Fibroblast of skin of right quadriceps (primary cell): ENCODE data around the gene HHATL.
A peak's percentile ranks its signal among the peaks of the same experiment; 100 is the strongest.

Source experiments
- DNase-seq: peaks from one replicate; pipeline ENCODE4 v3.0.0-alpha.2; 2013

Gene HHATL

DNA sequence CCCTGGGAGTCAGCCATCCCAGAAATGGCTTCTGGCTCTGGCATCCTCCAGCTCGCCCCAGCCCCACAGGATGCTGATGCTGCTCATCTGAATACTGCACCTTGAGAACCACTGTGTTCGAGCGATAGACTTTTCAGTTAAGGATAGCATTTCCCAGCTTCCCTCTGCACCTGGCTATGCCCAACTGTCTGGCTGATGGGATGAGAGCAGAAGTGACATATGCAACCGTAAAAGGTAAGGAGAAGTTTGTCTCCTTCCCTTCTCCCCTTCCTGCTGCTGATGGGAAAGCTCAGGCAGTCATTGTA is 9.7 kb upstream of the HHATL start:
- DNase-seq = no peak

GRCh38 chr3:42711491-42712343 is 9.1 kb upstream of the HHATL start:
- DNase-seq = no peak

DNA sequence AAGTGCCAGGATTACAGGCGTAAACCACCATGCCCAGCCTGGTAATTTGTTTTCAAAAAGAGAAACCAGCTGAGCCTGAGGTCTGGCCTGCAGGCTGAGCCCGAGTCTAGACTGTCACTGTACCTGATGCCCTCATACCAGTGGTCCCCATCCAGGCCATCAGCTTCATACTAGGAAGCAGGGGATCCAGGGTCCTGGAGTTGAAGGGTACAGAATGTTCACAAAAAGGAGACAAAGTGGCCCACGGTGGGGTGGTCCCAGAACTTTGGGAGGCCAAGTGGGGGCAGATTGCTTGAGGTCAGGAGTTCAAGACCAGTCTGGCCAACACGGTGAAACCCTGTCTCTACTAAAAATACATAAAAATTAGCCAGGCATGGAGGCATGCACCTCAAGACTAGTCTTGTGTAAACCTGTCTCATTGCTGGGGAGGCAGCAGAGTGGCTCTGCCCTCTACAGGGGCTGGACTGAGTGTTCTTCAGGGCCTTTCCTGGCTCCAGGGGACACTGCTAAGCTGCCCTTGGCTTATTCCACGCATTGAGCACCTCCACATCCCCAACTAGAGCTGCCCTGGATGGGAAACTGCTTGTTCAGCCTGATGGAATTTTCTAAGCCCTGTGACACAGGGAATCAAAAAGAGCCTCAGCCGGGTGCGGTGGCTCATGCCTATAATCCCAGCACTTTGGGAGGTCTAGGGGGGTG is 7.9 kb upstream of the HHATL start:
- DNase-seq = no peak

GRCh38 chr3:42709621-42710020 is 7.0 kb upstream of the HHATL start:
- no peak for DNase-seq

GRCh38 chr3:42708611-42709151 is 6.1 kb upstream of the HHATL start:
- DNase-seq = no peak

GRCh38 chr3:42707620-42708355 is 5.2 kb upstream of the HHATL start:
- no peak for DNase-seq

- no peak for DNase-seq
Observed at GRCh38 chr3:42706721-42707619, 4.4 kb upstream of the HHATL start.

- no peak for DNase-seq
Observed at GRCh38 chr3:42705962-42706585, 3.5 kb upstream of the HHATL start.

GRCh38 chr3:42705058-42705767 is 2.6 kb upstream of the HHATL start:
- DNase-seq = no peak

- no peak for DNase-seq
Observed at GRCh38 chr3:42704136-42704841, 1.7 kb upstream of the HHATL start.

GRCh38 chr3:42703695-42704025 is 1.1 kb upstream of the HHATL start:
- no peak for DNase-seq

GRCh38 chr3:42702982-42703694 is 540 bp upstream of the HHATL start:
- DNase-seq = no peak

DNA sequence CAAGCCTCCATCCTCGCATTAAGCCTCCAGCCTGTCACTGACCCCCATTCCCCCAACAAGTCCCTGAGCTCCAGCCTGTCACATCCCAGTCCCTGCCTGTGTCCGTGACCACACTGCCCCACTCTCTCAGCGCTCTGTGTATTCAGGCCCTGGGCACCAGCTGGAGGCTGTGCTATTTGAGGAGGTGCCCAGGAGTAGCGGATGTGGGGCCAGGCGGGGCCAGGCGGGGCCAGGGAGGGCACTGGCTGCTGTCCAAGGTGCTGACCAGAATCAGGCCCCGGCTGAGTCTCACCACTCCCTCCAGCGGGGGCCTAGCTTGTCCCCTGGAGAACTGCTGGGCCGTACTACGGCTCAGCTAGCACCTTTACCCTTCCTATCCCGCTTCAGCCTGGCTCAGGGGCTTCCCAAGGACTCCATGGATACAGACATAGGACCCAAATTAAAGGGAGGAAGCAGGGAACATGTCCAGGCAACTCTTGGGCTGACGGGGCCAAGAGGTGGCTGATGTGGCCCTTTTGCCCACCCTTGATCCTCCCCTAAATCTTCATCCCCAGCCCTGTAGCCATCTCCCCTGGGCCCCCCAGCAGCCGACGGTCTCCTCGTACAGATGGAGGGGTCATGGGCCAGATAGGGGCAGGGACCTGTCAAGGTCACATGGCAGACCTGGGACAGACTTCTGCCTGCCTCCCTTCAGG is 1.1 kb downstream of the HHATL start:
- peak; percentile 21 for DNase-seq

GRCh38 chr3:42700366-42701288 is 2.0 kb downstream of the HHATL start:
- no peak for DNase-seq

- DNase-seq = no peak
Observed at GRCh38 chr3:42699511-42699971, 3.1 kb downstream of the HHATL start.

GRCh38 chr3:42698911-42699230 is 3.7 kb downstream of the HHATL start:
- no peak for DNase-seq

DNA sequence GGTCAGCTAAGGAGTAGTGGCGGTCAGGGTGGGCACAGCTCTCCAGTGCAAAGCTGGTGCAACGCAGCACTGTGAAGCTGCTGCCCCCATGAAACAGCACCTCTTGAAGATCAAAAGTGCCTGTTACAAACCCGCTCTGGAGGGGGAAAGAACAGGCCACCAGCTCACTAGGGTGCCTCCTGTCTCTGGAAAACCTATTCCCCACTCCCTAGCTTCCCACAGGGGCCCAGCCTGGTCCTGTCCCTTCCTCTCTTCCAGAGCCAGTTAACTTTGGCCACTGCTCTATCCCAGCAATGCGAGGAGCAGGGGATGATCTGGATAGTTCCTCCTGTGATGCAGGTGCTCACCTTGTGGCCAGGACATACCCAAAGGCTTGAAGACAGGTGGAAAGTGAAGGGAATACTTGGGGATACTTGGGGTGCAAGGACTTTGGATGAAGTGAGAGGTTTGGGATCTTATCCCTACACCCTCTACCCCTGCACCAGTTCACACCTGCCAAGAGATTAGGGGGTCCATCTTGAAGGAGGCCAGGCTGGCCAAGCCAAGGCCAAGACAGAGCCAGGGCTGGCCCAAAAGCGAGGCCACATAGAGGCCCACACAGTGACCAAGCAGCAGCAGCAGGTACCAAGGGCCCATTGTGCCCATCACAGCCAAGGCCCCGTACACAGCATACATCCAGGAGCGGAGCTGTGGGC is 4.2 kb downstream of the HHATL start:
- DNase-seq = no peak
